H9 (cell line): ENCODE results near the gene RICTOR. TPM values are rescaled to one million over a fixed set of nuclear protein-coding genes. Genes with fewer than 3 reads are reported as not detected.

Source experiments
- DNase-seq: peaks from one replicate; pipeline ENCODE4 v3.0.0-alpha.2; 2017
- H2AFZ ChIP-seq: one replicate; pipeline ENCODE4 v1.6.1; 2013; ENCODE audit warnings: mild to moderate bottlenecking, low read length, control low read depth, moderate library complexity
- H2AK5ac ChIP-seq: 2 replicates; pipeline ENCODE4 v1.6.1; 2013; ENCODE audit warnings: low read length, control low read depth, mixed read lengths; ENCODE audit not compliant: insufficient read length
- H2BK120ac ChIP-seq: one replicate; pipeline ENCODE4 v1.6.1; 2013; ENCODE audit warnings: low read depth, mild to moderate bottlenecking, low read length, control low read depth, inconsistent platforms; ENCODE audit not compliant: poor library complexity, severe bottlenecking
- H2BK12ac ChIP-seq: 2 replicates; pipeline ENCODE4 v1.6.1; 2013; ENCODE audit warnings: low read length, control low read depth, mixed read lengths, low read depth; ENCODE audit not compliant: insufficient read length
- H2BK15ac ChIP-seq: 2 replicates; pipeline ENCODE4 v1.6.1; 2013; ENCODE audit warnings: low read depth, low read length, control low read depth
- H2BK20ac ChIP-seq: one replicate; pipeline ENCODE4 v1.6.1; 2013; ENCODE audit warnings: low read depth, mild to moderate bottlenecking, low read length, control low read depth, inconsistent platforms; ENCODE audit not compliant: poor library complexity, severe bottlenecking
- H2BK5ac ChIP-seq: 2 replicates; pipeline ENCODE4 v1.6.1; 2013; ENCODE audit warnings: low read length, control low read depth, mixed read lengths; ENCODE audit not compliant: insufficient read length
- H3K14ac ChIP-seq: 2 replicates; pipeline ENCODE4 v1.6.1; 2013; ENCODE audit warnings: low read length, control low read depth; ENCODE audit not compliant: insufficient read depth
- H3K18ac ChIP-seq: 2 replicates; pipeline ENCODE4 v1.6.1; 2013; ENCODE audit warnings: low read depth, mild to moderate bottlenecking, mixed read lengths, low read length, control low read depth; ENCODE audit not compliant: insufficient read length
- H3K23ac ChIP-seq: 2 replicates; pipeline ENCODE4 v1.6.1; 2013; ENCODE audit warnings: low read length, control low read depth, mixed read lengths, low read depth; ENCODE audit not compliant: insufficient read length
- H3K23me2 ChIP-seq: 2 replicates; pipeline ENCODE4 v1.6.1; 2013; ENCODE audit warnings: low read depth, mild to moderate bottlenecking, mixed read lengths, low read length, control low read depth; ENCODE audit not compliant: insufficient read length, poor library complexity, severe bottlenecking
- H3K27ac ChIP-seq: 2 replicates; pipeline ENCODE4 v1.5.1; 2013; ENCODE audit warnings: low read length, control low read depth, mixed read lengths, low read depth; ENCODE audit not compliant: insufficient read length
- H3K27me3 ChIP-seq: 2 replicates; pipeline ENCODE4 v1.6.1; 2013; ENCODE audit warnings: low read length, control low read depth, inconsistent platforms; ENCODE audit not compliant: insufficient read depth
- H3K4ac ChIP-seq: 2 replicates; pipeline ENCODE4 v1.6.1; 2013; ENCODE audit warnings: low read depth, mild to moderate bottlenecking, control low read depth, inconsistent platforms, low read length, moderate library complexity
- H3K4me1 ChIP-seq: 2 replicates; pipeline ENCODE4 v1.6.1; 2013; ENCODE audit warnings: low read length, control low read depth, inconsistent platforms; ENCODE audit not compliant: insufficient read depth
- H3K4me2 ChIP-seq: 2 replicates; pipeline ENCODE4 v1.6.1; 2013; ENCODE audit warnings: low read length, control low read depth, mixed read lengths; ENCODE audit not compliant: insufficient read length, insufficient read depth
- H3K56ac ChIP-seq: 2 replicates; pipeline ENCODE4 v1.6.1; 2013; ENCODE audit warnings: low read depth, mild to moderate bottlenecking, mixed read lengths, low read length, control low read depth; ENCODE audit not compliant: insufficient read length
- H3K79me1 ChIP-seq: 2 replicates; pipeline ENCODE4 v1.6.1; 2013; ENCODE audit warnings: low read depth, mild to moderate bottlenecking, moderate library complexity, low read length, control low read depth, inconsistent platforms; ENCODE audit not compliant: insufficient read depth, poor library complexity, severe bottlenecking
- H3K79me2 ChIP-seq: 2 replicates; pipeline ENCODE4 v1.6.1; 2013; ENCODE audit warnings: low read length, control low read depth, inconsistent platforms; ENCODE audit not compliant: insufficient read depth
- H3K9ac ChIP-seq: 2 replicates; pipeline ENCODE4 v1.6.1; 2013; ENCODE audit warnings: low read length, control low read depth, mixed read lengths; ENCODE audit not compliant: insufficient read length; ENCODE audit errors: extremely low read depth
- H3K9me3 ChIP-seq: one replicate; pipeline ENCODE4 v1.6.1; 2013; ENCODE audit warnings: low read depth, low read length, inconsistent platforms; ENCODE audit not compliant: control insufficient read depth
- H3T11ph ChIP-seq: one replicate; pipeline ENCODE4 v1.6.1; 2013; ENCODE audit warnings: mild to moderate bottlenecking, low read length, control low read depth, inconsistent platforms
- H4K20me1 ChIP-seq: one replicate; pipeline ENCODE4 v1.6.1; 2013; ENCODE audit not compliant: control insufficient read depth, insufficient read length, insufficient read depth
- H4K5ac ChIP-seq: 2 replicates; pipeline ENCODE4 v1.6.1; 2013; ENCODE audit warnings: low read depth, mild to moderate bottlenecking, mixed read lengths, low read length, control low read depth; ENCODE audit not compliant: insufficient read length
- H4K8ac ChIP-seq: replicated peaks from 2 replicates; pipeline ENCODE4 v1.6.1; 2013; ENCODE audit warnings: low read length, control low read depth, mixed read lengths, low read depth; ENCODE audit not compliant: insufficient read length
- H4K91ac ChIP-seq: 2 replicates; pipeline ENCODE4 v1.6.1; 2013; ENCODE audit warnings: low read depth, mild to moderate bottlenecking, moderate library complexity, mixed read lengths, low read length, control low read depth; ENCODE audit not compliant: insufficient read length
- H3K27ac Mint-ChIP-seq, 3 experiments: 2 replicates in 2 of 3; 3 replicates in 1 of 3; pipeline ENCODE4 v1.8.0; 2020 to 2021; ENCODE audit warnings: mixed read lengths in 3 of 3, mild to moderate bottlenecking in 1 of 3, moderate library complexity in 1 of 3
- H3K27me3 Mint-ChIP-seq: 2 replicates; pipeline ENCODE4 v1.8.0; 2021; ENCODE audit warnings: low read depth, mild to moderate bottlenecking, moderate library complexity, mixed read lengths
- H3K36me3 Mint-ChIP-seq, 3 experiments: 2 replicates in 2 of 3; 3 replicates in 1 of 3; pipeline ENCODE4 v1.8.0; 2020 to 2021; ENCODE audit warnings: low read depth in 3 of 3, mixed read lengths in 3 of 3; ENCODE audit not compliant: insufficient read depth in 1 of 3
- H3K4me1 Mint-ChIP-seq, 2 experiments: 2 replicates each; pipeline ENCODE4 v1.8.0; 2020; ENCODE audit warnings: mixed read lengths in 2 of 2
- H3K4me3 Mint-ChIP-seq, 2 experiments: 2 replicates in 1 of 2; 3 replicates in 1 of 2; pipeline ENCODE4 v1.8.0; 2020 to 2021; ENCODE audit warnings: mild to moderate bottlenecking in 2 of 2, mixed read lengths in 2 of 2, moderate library complexity in 1 of 2
- H3K9me3 Mint-ChIP-seq, 2 experiments: 2 replicates in 1 of 2; 3 replicates in 1 of 2; pipeline ENCODE4 v1.8.0; 2020; ENCODE audit warnings: mild to moderate bottlenecking in 2 of 2, mixed read lengths in 2 of 2, moderate library complexity in 1 of 2
- CTCF ChIP-seq: fragments of 200-600 bp; sonication (generic); conservative IDR thresholded peaks from 3 replicates; pipeline ENCODE4 v1.8.0; 2021; ENCODE audit warnings: antibody characterized with exemption, mild to moderate bottlenecking
- WGBS: extraction: QIAGEN DNeasy Blood & Tissue Kit; methylation state at CpG from one replicate; pipeline ENCODE4 v1.1.7; 2013; ENCODE audit warnings: missing lambda C conversion rate, low lambda C conversion rate, mixed read lengths; ENCODE audit not compliant: insufficient read length; ENCODE audit errors: extremely low coverage; 5-methylcytosine and 5-hydroxymethylcytosine counted together
- total RNA-seq: library from RNA; stranded (reverse); gene quantifications from 2 replicates; pipeline ENCODE4 v1.2.1, GENCODE V29; 2021

Gene RICTOR
- total RNA-seq, 1 experiment from 2014 or later: 20.9 TPM

GRCh38 chr5:38929838-38930237 is 144.4 kb downstream of the RICTOR start:
- Histone ChIP-seq H3K14ac (no peak overlapping the region), H3K4me2 (no peak overlapping the region), H2AK5ac (no peak overlapping the region), H3K27me3 (no peaks in the 10 kb centered on the region), H2BK120ac (no peak overlapping the region), H3K56ac (no peak overlapping the region), H3K4me1 (no peaks in the 10 kb centered on the region), H4K91ac (no peak overlapping the region), H3T11ph (no peak overlapping the region), H3K23ac (no peak overlapping the region), H4K8ac (no peak overlapping the region), H3K4ac (no peak overlapping the region), H2BK20ac (no peak overlapping the region), H2AFZ (no peak overlapping the region), H4K20me1 (no peaks in the 10 kb centered on the region), H3K9ac (no peak overlapping the region), H3K79me1 (no peaks in the 10 kb centered on the region), H3K27ac (no peak overlapping the region), H3K79me2 (no peaks in the 10 kb centered on the region), H3K23me2 (no peaks in the 10 kb centered on the region), H4K5ac (no peak overlapping the region), H3K9me3 (no peaks in the 10 kb centered on the region), H3K18ac (no peak overlapping the region), H2BK5ac (no peak overlapping the region), H2BK15ac (no peak overlapping the region), H2BK12ac (no peak overlapping the region)
- Mint-ChIP-seq H3K4me3 (no peak overlapping the region), H3K27me3 (no peaks in the 10 kb centered on the region), H3K4me1 (peaks cover 9 to 22% of the 10 kb centered on the region in 2 experiments), H3K9me3 (peaks cover 5% of the 10 kb centered on the region in 2 experiments; a peak in 3 of 5 replicates), H3K27ac (no peak overlapping the region), H3K36me3 (peaks cover 2 to 9% (median 3%) of the 10 kb centered on the region in 3 experiments; a peak in 5 of 7 replicates)
- no peak for DNase-seq
- WGBS: no CpG with 5 or more reads among the region's 2 CpGs
- no peak for TF ChIP-seq CTCF
